Measurements from ENCODE around the gene TMEM60. TPM values are rescaled to one million over a fixed set of nuclear protein-coding genes. Genes with fewer than 3 reads are reported as not detected.

The TMEM60 gene
- total and polyA plus RNA-seq, 2 donors (not counting 3 experiments of a cell fraction or from before 2014, with no cell fraction given), result 15.8 to 19.5 TPM

- BruUV-seq (replicated peaks), result no TSS peak
- Histone ChIP-seq H4K20me1 (replicated peaks; ENCODE audit: control insufficient read depth, extremely low read depth, insufficient read depth, low read length) (no peaks in the 10 kb centered on the region), H3K9me3 (replicated peaks; ENCODE audit: control insufficient read depth, insufficient read depth, low read length) (no peaks in the 10 kb centered on the region), H3K79me2 (ENCODE audit: control insufficient read depth, insufficient read depth, low read length) (peaks cover 52% of the 10 kb centered on the region), H3K27ac (ENCODE audit: insufficient read depth, low read depth, low read length) (no peak overlapping the region), H3K4me1 (ENCODE audit: control insufficient read depth, extremely low read depth, insufficient read depth, low read length) (peaks cover 32% of the 10 kb centered on the region), H2AFZ (ENCODE audit: low read depth, low read length) (peak overlapping the region; percentile 39), H3K9me1 (replicated peaks; ENCODE audit: control insufficient read depth, extremely low read depth, insufficient read depth, low read length) (no peaks in the 10 kb centered on the region), H3K4me2 (ENCODE audit: insufficient read depth, low read length) (peak overlapping the region; percentile 92), H3K36me3 (ENCODE audit: control insufficient read depth in 2 of 2, extremely low read depth in 1 of 2, insufficient read depth in 2 of 2, low read length in 2 of 2) (no peaks in the 10 kb centered on the region), H3K4me3 (replicated peaks in 1 of 3; ENCODE audit: insufficient read depth in 1 of 3, low read depth in 1 of 3, low read length in 3 of 3) (peak overlapping the region in 1 of 3 experiments; percentile 90), H3K9ac (replicated peaks; ENCODE audit: extremely low read depth, insufficient read depth, low read length) (peak overlapping the region; percentile 81), H3K27me3 (ENCODE audit: control insufficient read depth in 2 of 2, insufficient read depth in 2 of 2, low read length in 2 of 2) (no peaks in the 10 kb centered on the region)
- peak; percentile 15 for FAIRE-seq
- ChIA-PET CTCF (no interaction called here), POLR2A (no interaction called here)
- intact Hi-C loops (cut with micrococcal nuclease), result no loop called here
- dilution Hi-C loops (cut with MboI; ENCODE audit: extremely low pct_ligation_motif_present, low sequenced_read_pairs), result no loop called here
- DNase-seq (ENCODE audit: low read depth, low spot score), result peak; percentile 37
- TF ChIP-seq FOS (IDR thresholded peaks at IDR 0.05; ENCODE audit: borderline replicate concordance, insufficient read depth, low read length) (no peak), CTCF (IDR thresholded peaks at IDR 0.05; ENCODE audit: extremely low read depth in 1 of 2, insufficient read depth in 1 of 2, low read depth in 1 of 2, low read length in 2 of 2) (no peak), MYC (IDR thresholded peaks at IDR 0.05; ENCODE audit: low read depth, low read length) (no peak), GATA2 (IDR thresholded peaks at IDR 0.05; ENCODE audit: insufficient read depth, insufficient read length, low read depth, low read length) (no peak), POLR2AphosphoS5 (IDR thresholded peaks at IDR 0.05; ENCODE audit: insufficient read depth, low read depth, low read length) (no peak), MAX (IDR thresholded peaks at IDR 0.05; ENCODE audit: insufficient read depth, insufficient read length) (no peak), EZH2 (IDR thresholded peaks at IDR 0.05; ENCODE audit: borderline replicate concordance, low read depth, low read length, severe bottlenecking) (no peak), POLR2A (IDR thresholded peaks at IDR 0.05; ENCODE audit: low read depth, low read length) (no peak), JUN (IDR thresholded peaks at IDR 0.05; ENCODE audit: borderline replicate concordance, insufficient read depth, insufficient read length, low read depth) (no peak)
Measured at GRCh38 chr7:77800158-77800557, 1.9 kb upstream of the TMEM60 start.
